ENCODE results near the gene MAML3. TPM values are rescaled to one million over a fixed set of nuclear protein-coding genes. Genes with fewer than 3 reads are reported as not detected.

MAML3 gene
- total RNA-seq, 2 experiments from 2014 or later = 2.5 to 2.6 TPM

DNA sequence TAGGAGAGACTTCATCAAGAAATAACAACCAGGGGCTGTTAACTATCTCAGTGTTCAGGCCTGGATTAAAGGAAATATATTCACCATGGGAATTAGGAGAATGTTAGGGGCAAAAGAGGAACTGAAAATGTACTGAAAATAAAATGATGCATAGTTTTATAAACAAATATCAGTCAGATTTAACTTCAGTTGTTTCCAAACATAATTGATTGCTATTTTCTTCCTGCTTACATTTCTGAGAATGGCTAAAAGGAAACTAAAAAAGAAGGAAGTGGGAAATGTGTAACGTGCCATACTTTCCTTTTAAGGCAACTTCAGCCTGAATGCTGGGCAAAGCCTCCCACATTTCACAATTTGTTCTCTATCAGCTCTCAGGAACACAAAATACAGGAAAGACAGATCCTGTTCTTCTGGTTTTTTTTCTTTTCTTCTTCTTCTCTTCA is 178.1 kb downstream of the MAML3 start:
- peaks cover 53% of the 10 kb centered on the region for H3K4me1 Mint-ChIP-seq
- CTCF ChIA-PET = no interaction called here
- no peak for DNase-seq
- peaks cover 3% of the 10 kb centered on the region for H3K36me3 Mint-ChIP-seq (ENCODE audit: low read depth)
- no peak overlapping the region for H3K27ac Mint-ChIP-seq
- H3K27me3 Mint-ChIP-seq = no peaks in the 10 kb centered on the region
- no peaks in the 10 kb centered on the region for H3K9me3 Mint-ChIP-seq
- POLR2A ChIA-PET = no interaction called here
- H3K4me3 Mint-ChIP-seq = no peak overlapping the region

DNA sequence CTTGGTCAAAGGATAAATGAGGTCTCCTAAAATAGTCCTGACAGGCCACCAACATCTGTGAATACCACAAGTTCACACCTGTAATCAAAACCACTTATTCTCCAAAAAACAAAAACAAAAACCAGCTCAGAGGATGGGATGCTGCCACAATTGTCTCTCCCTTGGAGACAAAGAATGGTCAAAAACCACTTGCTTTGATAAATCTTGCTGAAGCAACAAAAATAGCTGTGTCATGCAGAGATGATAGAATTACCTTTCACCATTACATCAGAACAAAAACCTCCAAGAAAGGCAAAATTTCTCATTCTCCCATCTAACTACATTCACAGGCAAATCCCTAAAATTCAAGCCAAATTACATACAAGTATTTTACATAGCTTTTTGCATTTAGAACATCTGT is 180.4 kb downstream of the MAML3 start:
- H3K4me1 Mint-ChIP-seq = peaks cover 43% of the 10 kb centered on the region
- ChIA-PET CTCF (interaction anchor here (0.7 to 1.1 kb wide), 2 partner anchors 38 to 292 kb away, joined by 3 read pairs; no protein-coding TSS in a partner anchor), POLR2A (no interaction called here)
- H3K4me3 Mint-ChIP-seq = no peak overlapping the region
- peaks cover 2% of the 10 kb centered on the region for H3K27me3 Mint-ChIP-seq
- no peaks in the 10 kb centered on the region for H3K9me3 Mint-ChIP-seq
- no peak overlapping the region for H3K27ac Mint-ChIP-seq
- H3K36me3 Mint-ChIP-seq (ENCODE audit: low read depth) = peaks cover 3% of the 10 kb centered on the region
- no peak for DNase-seq

DNA sequence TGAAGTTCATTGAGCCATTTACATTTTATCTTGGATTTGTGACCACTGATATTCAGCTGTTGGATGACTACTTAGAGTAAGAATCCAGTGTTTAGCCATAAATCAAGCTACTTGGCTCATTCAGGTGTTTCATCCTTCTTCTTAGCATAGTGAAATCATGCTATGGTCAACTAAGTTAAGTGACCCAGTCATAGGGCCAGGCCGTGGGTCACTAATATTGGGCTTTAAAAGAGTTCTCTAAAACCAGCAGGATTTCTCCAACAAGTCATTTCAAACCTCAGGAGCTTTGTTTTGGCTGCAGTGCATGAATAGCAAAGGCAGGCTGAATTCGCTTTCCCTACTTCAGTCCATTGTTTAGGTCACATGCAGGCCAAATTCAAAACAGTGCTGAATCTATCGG is 181.0 kb downstream of the MAML3 start:
- Mint-ChIP-seq H3K27me3 (peaks cover 2% of the 10 kb centered on the region), H3K4me3 (no peak overlapping the region), H3K27ac (no peak overlapping the region), H3K9me3 (no peaks in the 10 kb centered on the region), H3K4me1 (peaks cover 37% of the 10 kb centered on the region), H3K36me3 (ENCODE audit: low read depth) (peaks cover 3% of the 10 kb centered on the region)
- CTCF ChIA-PET = interaction anchor here (1.1 kb wide), 1 partner anchor 39 kb away, joined by 3 read pairs; no protein-coding TSS in a partner anchor
- no peak for DNase-seq
- POLR2A ChIA-PET = no interaction called here

DNA sequence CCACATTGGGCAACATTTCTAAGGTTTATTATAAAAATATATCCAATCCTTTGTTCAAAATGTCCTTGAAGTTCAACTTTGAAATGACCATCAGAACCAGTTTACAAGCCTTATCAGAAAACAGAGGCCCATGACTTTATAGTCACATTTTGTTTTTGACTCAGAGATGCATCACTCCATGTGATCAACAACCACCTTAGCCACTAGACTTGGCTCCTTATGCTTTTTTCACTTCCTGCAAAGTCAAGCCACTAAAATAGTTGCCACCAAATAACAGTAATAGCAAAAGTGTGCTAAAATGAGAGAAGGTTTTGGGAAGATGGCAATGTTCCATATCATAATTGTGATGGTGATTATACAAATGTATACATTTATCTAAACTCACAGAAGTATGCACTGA is 181.7 kb downstream of the MAML3 start:
- DNase-seq = no peak
- Mint-ChIP-seq H3K27me3 (peaks cover 2% of the 10 kb centered on the region), H3K9me3 (no peaks in the 10 kb centered on the region), H3K27ac (no peak overlapping the region), H3K36me3 (ENCODE audit: low read depth) (peaks cover 3% of the 10 kb centered on the region), H3K4me1 (peaks cover 34% of the 10 kb centered on the region), H3K4me3 (no peak overlapping the region)
- CTCF ChIA-PET = no interaction called here
- POLR2A ChIA-PET = interaction anchor here (1.3 kb wide), 1 partner anchor 21 kb away, joined by 3 read pairs; no protein-coding TSS in a partner anchor

DNA sequence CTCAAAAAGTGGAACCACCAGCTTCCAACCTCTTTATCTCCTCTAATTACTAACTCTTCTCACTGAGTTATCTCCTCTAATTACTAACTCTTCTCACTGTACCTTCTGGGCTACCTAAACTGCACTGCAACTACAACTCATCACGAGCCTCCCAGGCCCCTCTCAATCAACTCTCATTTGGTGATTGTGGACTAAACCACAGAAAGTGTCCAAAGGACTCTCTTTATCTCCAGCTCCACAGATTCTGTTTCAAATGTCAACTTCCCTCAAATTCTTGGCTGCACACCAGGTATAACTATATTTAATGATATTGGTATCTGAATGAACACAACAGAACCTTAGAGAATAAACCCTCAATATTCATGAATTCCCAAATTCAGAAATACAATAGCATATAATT is 182.9 kb downstream of the MAML3 start:
- no peaks in the 10 kb centered on the region for H3K9me3 Mint-ChIP-seq
- CTCF ChIA-PET = no interaction called here
- H3K36me3 Mint-ChIP-seq (ENCODE audit: low read depth) = peaks cover 2% of the 10 kb centered on the region
- no peak overlapping the region for H3K4me3 Mint-ChIP-seq
- H3K27me3 Mint-ChIP-seq = peaks cover 10% of the 10 kb centered on the region
- POLR2A ChIA-PET = interaction anchor here (1.3 kb wide), 1 partner anchor 20 kb away, joined by 3 read pairs; no protein-coding TSS in a partner anchor
- DNase-seq = no peak
- no peak overlapping the region for H3K27ac Mint-ChIP-seq
- H3K4me1 Mint-ChIP-seq = peaks cover 24% of the 10 kb centered on the region

DNA sequence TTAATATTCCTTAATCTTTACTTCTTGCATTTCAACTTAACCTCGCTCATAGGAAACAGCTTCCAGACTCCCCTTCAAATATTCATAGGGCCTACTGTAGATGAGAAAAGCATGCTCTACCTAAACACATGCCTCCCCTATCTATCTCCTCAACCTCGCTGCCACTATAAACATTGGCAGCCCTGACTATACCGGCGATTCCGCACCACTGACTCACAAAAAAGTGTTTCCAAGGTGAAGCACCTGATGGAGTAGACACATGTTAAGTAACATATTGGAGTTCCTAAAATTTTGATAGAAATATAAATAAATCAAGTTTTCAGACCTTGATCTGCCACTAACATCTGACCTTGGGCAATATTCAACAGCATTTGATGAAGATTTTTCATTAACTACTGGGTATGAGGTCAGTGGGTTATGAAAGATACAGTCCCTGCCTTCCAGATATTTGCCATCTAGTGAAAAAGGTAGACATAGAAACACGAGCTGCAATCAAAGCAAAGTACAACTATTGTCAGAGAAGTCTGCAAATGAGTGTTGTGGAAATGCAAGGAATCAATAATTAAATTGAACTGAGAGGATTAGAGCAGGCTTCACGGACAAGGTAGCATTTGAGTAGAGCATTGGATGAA is 184.2 kb downstream of the MAML3 start:
- DNase-seq = no peak
- H3K27ac Mint-ChIP-seq = no peak overlapping the region
- H3K36me3 Mint-ChIP-seq (ENCODE audit: low read depth) = no peaks in the 10 kb centered on the region
- H3K4me3 Mint-ChIP-seq = no peak overlapping the region
- ChIA-PET POLR2A (no interaction called here), CTCF (no interaction called here)
- peaks cover 12% of the 10 kb centered on the region for H3K4me1 Mint-ChIP-seq
- H3K9me3 Mint-ChIP-seq = no peaks in the 10 kb centered on the region
- peaks cover 14% of the 10 kb centered on the region for H3K27me3 Mint-ChIP-seq

DNA sequence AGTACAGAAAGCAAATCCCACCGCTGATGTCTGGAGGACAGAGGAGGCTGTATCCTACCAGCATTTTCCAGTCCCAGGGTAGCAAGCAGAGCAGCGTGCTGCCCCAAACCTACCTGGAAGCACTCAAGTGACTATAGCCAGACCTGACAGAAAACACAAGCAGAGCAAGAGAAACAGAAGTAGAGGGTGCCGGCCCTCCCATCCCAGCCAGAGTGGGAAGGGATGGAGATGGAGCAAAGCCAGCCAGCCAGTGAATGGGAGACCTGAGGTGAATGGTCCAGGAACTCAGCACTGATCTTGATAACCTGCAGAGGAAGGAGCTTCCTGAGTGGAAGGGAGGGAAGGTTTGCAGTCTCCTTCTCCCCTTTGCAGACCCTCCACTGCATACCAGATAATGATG is 185.2 kb downstream of the MAML3 start:
- peaks cover 12% of the 10 kb centered on the region for H3K4me1 Mint-ChIP-seq
- ChIA-PET POLR2A (no interaction called here), CTCF (no interaction called here)
- H3K9me3 Mint-ChIP-seq = no peaks in the 10 kb centered on the region
- H3K27me3 Mint-ChIP-seq = peaks cover 17% of the 10 kb centered on the region
- no peak for DNase-seq
- H3K27ac Mint-ChIP-seq = no peak overlapping the region
- H3K36me3 Mint-ChIP-seq (ENCODE audit: low read depth) = no peaks in the 10 kb centered on the region
- no peak overlapping the region for H3K4me3 Mint-ChIP-seq

DNA sequence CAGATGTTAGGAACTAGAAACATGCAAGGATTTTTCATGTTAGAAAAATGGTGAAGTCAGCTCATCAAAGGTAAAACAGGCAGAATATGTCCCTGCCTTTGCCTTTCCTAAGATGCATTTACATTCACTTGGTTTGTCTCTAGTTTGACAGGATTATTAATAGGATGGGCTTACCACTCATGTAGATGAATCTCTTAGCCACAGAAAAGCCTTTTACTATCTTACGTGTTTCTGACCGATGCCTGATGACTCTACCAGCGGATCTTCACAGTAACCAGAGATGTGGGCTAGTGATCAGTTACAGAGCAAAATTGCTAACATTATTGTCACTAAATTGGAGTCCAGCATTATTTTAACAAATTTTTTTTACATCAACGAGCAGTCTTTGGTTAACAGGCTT is 187.6 kb downstream of the MAML3 start:
- peaks cover 21% of the 10 kb centered on the region for H3K27me3 Mint-ChIP-seq
- no peaks in the 10 kb centered on the region for H3K36me3 Mint-ChIP-seq (ENCODE audit: low read depth)
- H3K9me3 Mint-ChIP-seq = no peaks in the 10 kb centered on the region
- no peaks in the 10 kb centered on the region for H3K4me1 Mint-ChIP-seq
- ChIA-PET POLR2A (no interaction called here), CTCF (no interaction called here)
- H3K4me3 Mint-ChIP-seq = no peak overlapping the region
- no peak for DNase-seq
- no peak overlapping the region for H3K27ac Mint-ChIP-seq

DNA sequence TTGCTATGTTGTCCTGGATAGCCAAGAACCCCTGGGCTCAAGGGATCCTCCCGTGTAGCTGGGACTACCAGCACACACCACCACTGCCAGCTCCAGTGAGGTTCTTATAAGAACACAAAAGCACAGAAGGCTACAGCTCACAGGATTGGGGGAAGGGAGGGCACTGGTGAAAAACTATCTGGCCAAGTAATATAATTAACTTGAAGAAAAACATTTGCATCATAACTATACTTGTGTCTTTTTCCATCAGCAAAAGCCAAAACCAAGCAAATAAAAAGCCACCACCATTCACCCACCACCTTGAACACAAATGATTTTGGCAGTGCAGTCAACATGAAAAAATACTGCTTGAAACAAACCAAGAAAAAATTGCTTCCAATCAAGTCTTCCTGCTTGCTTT is 188.2 kb downstream of the MAML3 start:
- no peak for DNase-seq
- CTCF ChIA-PET = no interaction called here
- H3K27me3 Mint-ChIP-seq = peaks cover 26% of the 10 kb centered on the region
- POLR2A ChIA-PET = no interaction called here
- H3K27ac Mint-ChIP-seq = no peak overlapping the region
- H3K4me1 Mint-ChIP-seq = no peaks in the 10 kb centered on the region
- no peaks in the 10 kb centered on the region for H3K9me3 Mint-ChIP-seq
- no peaks in the 10 kb centered on the region for H3K36me3 Mint-ChIP-seq (ENCODE audit: low read depth)
- no peak overlapping the region for H3K4me3 Mint-ChIP-seq

DNA sequence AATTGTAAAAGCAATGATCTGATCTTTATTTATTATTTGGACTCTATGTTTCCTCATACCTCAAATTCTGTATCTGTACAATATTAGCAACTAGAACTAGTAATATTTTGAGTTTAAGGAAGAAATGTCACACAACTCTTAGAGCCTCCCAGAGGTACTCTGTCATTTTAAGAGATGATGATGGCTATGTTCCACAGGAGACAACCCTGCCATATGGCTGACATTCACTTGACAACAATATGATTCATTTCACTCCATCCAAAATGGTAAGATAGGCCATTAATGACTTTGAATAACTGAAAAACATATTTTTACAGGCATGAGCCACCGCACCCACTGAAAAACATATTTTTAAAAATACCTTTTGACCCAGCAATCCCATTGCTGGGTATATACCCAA is 190.3 kb downstream of the MAML3 start:
- H3K27me3 Mint-ChIP-seq = peaks cover 41% of the 10 kb centered on the region
- POLR2A ChIA-PET = no interaction called here
- no peak overlapping the region for H3K27ac Mint-ChIP-seq
- CTCF ChIA-PET = no interaction called here
- no peaks in the 10 kb centered on the region for H3K4me1 Mint-ChIP-seq
- no peaks in the 10 kb centered on the region for H3K36me3 Mint-ChIP-seq (ENCODE audit: low read depth)
- H3K9me3 Mint-ChIP-seq = no peaks in the 10 kb centered on the region
- no peak overlapping the region for H3K4me3 Mint-ChIP-seq
- no peak for DNase-seq

DNA sequence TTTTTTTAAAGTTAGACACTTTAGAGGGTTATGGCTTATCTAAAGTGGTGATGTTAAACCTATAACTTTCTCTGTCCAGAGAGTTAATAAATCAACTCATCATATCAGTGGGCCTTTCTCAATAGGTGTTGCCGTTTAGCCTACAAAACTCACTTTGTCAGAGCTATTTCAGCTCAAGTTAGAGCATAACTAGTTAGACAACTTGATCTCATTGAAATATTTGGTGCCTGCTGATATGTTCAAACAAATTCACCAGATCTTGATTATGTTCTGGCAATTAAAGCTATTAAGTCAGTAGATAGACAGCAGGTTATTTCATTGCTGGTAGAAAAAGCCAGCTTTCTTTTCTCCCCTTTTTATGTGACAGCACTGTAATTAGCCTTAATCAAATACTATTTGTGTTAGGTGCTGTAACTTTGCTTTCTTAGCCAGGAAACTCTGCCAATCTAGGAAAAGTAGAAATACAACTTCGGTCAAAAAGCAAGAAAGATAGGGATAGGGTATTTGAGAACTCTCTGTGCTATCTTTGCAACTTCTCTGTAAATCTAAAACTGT is 191.8 kb downstream of the MAML3 start:
- ChIA-PET POLR2A (no interaction called here), CTCF (no interaction called here)
- Mint-ChIP-seq H3K36me3 (ENCODE audit: low read depth) (no peaks in the 10 kb centered on the region), H3K4me3 (no peak overlapping the region), H3K4me1 (no peaks in the 10 kb centered on the region), H3K27me3 (peaks cover 45% of the 10 kb centered on the region), H3K9me3 (no peaks in the 10 kb centered on the region), H3K27ac (no peak overlapping the region)
- no peak for DNase-seq

DNA sequence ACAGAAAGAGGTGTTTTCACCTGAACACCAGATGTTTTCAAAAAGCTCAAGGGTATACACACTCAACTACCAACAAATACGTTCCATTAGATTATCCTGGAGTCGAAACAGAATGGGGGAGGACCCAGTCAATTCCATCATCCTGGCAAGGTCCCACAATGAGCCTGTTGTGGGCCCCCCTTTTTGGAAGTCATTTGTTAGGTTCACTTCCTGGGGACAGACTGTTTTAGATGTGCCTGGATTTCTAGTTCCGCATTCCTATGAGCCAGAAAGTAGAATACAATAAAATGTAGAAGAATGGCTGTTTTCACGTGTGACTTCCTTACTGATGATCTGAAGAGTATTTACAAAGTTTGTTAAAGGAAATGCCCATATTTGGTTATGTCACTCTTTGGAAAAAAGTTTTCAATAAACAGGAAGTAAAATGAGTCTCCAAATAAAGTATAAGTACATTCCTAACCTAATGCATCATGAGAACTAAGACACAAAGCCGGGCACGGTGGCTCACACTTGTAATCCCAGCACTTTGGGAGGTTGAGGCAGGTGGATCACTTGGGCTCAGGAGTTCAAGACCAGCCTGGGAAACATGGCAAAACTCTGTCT is 192.5 kb downstream of the MAML3 start:
- no peaks in the 10 kb centered on the region for H3K9me3 Mint-ChIP-seq
- H3K27me3 Mint-ChIP-seq = peaks cover 48% of the 10 kb centered on the region
- no peak for DNase-seq
- H3K36me3 Mint-ChIP-seq (ENCODE audit: low read depth) = no peaks in the 10 kb centered on the region
- no peak overlapping the region for H3K4me3 Mint-ChIP-seq
- ChIA-PET CTCF (no interaction called here), POLR2A (interaction anchor here (1.8 kb wide), 1 partner anchor 10 kb away, joined by 5 read pairs; no protein-coding TSS in a partner anchor)
- no peak overlapping the region for H3K27ac Mint-ChIP-seq
- H3K4me1 Mint-ChIP-seq = no peaks in the 10 kb centered on the region

DNA sequence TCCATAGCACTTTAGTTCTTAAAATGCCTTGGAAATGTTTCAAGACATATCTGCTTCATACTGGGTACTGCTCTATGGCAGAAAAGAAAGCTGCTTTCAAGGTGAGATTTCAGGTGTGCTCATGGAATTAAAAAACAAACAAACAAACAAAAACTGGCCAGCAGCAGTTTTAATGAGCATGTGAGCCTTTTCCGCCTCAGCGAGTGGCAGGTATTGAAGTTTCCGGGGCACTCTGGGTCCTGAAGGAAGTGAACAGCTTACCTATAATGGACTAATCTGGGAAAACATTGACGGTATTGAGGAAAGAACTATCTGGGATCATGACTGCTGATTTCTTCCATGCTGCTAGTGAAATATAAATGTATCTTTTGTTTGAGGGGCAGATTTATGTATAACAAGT is 194.6 kb downstream of the MAML3 start:
- H3K4me1 Mint-ChIP-seq = no peaks in the 10 kb centered on the region
- POLR2A ChIA-PET = no interaction called here
- H3K27ac Mint-ChIP-seq = no peak overlapping the region
- no peak for DNase-seq
- no peaks in the 10 kb centered on the region for H3K36me3 Mint-ChIP-seq (ENCODE audit: low read depth)
- H3K4me3 Mint-ChIP-seq = no peak overlapping the region
- CTCF ChIA-PET = interaction anchor here (0.9 kb wide), 1 partner anchor 9 kb away, joined by 3 read pairs; no protein-coding TSS in a partner anchor
- H3K27me3 Mint-ChIP-seq = peaks cover 50% of the 10 kb centered on the region
- H3K9me3 Mint-ChIP-seq = no peaks in the 10 kb centered on the region

DNA sequence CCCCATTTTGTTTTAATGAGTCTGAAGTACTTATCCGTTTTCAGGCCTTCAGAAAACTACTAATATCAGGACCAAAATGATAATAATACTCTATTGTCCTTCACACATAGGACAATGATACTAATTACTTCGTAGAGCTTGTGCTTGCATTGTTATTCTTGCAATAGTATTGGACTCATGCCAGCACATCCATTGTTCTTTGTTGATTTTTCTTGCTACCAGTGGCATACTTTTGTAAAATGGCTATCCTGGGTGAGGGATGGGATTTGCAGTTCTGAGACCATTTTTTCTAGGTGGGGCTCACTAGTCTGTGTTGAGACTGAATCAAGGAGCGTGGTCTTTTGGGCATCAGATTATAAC is 195.3 kb downstream of the MAML3 start:
- Mint-ChIP-seq H3K4me3 (no peak overlapping the region), H3K27me3 (peaks cover 47% of the 10 kb centered on the region), H3K36me3 (ENCODE audit: low read depth) (no peaks in the 10 kb centered on the region), H3K9me3 (no peaks in the 10 kb centered on the region), H3K4me1 (no peaks in the 10 kb centered on the region), H3K27ac (no peak overlapping the region)
- DNase-seq = no peak
- ChIA-PET POLR2A (no interaction called here), CTCF (no interaction called here)

All from activated CD4-positive, alpha-beta memory T cell treated with anti-CD3 and anti-CD28 coated beads, Interleukin-2, amount 10 ng/mL, durations not matched to agents 7 days and 5 days (primary cell).